HG03521 (cell line): Measurements from ENCODE around the gene SDK1.

Experiments
- ATAC-seq: cut with Tn5 transposase; IDR thresholded peaks from one replicate; pipeline ENCODE4 v1.9.1; 2021; ENCODE audit warnings: mild to moderate bottlenecking, moderate library complexity; ENCODE audit not compliant: unreplicated experiment

Gene SDK1

GRCh38 chr7:3283130-3283704, 17.8 kb upstream of the SDK1 start:
- no peak for ATAC-seq

DNA sequence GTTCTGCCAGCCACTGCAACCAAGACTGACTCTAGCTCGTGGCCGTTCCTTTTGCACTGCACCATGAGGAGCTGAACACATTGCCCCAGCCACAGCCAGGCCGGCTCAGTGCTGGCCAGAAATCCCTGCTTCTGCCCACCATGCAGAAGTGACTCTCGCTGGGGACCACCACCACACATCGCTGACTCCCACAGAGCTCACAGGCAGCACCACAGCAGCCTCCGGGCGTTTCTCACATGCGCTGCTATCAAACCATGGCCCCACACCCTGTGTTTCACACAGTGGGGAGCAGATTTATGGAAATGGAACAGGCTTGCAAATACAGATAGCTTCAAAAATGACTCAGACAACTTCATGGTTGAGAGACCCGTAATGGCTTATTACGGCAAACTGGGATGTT, 15.4 kb upstream of the SDK1 start:
- ATAC-seq, result no peak

- ATAC-seq, result no peak
Observed at GRCh38 chr7:3289996-3290395, 11.1 kb upstream of the SDK1 start.

DNA sequence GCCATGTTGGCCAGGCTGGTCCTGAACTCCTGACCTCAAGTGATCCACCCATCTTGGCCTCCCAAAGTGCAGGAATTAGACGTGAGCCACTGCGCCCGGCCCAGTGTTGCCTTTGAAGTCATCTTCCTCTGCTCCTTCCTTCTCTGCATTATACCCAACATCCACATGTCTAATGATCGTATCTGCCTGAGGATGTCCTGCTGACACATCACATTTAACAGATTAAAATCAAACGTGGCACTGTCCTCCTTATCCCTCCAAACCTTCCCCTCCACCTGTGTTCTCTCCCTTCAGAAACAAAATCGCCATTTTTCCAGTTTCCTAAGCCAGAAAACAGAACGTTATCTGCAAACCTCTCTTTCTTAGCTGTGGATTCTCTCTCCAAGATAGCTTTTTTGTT, 8.4 kb upstream of the SDK1 start:
- ATAC-seq, result no peak

GRCh38 chr7:3294432-3295100, 6.5 kb upstream of the SDK1 start:
- ATAC-seq, result no peak

- no peak for ATAC-seq
Observed at GRCh38 chr7:3297105-3297819, 3.8 kb upstream of the SDK1 start.

GRCh38 chr7:3300221-3300650, 816 bp upstream of the SDK1 start:
- ATAC-seq, result no peak

- peak; percentile 18 for ATAC-seq
Observed at GRCh38 chr7:3301449-3301731, 338 bp downstream of the SDK1 start.

DNA sequence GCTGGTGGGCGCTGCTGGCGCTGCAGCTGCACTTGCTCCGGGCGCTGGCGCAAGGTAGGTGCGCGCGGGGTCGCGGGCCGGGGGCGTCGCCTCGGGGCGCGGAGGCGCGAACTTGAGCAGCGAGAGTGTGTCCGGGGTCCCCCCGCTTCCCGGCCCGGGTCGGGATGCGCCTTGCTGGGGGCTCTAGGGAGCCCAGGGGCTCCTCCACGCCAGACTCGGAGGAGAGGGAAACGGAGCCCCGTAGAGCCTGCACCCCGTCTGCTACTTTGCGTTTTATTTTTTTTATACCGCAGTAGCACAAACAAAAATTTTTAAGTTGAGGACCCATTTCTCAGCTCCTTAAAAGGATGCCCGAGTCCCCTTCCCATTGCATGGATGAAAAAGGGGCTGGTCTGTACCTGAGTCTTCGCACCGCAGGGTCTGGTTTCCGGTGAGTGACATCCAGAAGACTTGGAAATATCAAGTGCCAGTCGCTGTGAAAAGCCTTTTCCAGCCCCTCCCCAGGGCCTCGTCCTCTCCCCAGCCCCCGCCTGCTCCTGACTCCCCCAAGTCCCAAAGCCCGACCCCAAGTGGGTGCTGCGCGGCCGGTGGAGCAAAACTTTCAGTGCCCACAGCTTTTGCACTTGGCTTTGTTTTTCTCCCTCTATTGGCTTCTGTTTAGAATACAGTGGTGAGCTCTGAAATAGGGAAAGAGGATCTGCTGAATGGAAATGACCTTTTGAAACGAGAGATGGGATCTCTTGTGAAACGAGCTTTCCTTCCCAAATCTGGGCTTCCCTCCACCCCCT, 973 bp downstream of the SDK1 start:
- ATAC-seq, result no peak

DNA sequence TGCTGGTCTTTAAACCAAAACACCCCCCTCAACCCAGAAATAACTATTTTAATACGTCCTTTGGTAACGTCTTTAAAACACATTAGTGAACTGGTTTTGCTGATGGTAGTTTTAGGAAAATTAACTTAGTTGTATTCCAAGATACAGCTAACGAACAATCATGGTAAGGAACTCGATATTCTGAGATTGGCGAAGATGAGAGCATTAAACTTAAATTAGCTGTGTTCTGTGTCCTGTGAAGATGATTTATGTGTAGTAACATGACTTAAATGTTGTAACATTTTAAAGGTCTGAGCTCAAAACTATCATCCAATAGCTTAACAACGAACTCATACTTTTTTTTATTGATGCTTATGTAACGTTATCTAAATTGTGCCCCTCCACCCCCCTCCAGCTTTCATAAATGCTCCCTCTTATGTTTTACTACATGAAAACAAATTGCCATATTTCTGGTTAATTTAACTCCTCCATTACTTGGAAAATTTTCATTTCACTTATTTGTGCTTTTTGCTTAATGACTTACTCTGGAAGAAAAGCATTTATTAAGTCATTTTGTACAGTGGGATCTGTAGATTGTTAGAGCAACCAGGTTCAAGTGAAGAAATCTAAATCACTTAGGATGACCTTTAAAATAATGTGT, 1.7 kb downstream of the SDK1 start:
- no peak for ATAC-seq

DNA sequence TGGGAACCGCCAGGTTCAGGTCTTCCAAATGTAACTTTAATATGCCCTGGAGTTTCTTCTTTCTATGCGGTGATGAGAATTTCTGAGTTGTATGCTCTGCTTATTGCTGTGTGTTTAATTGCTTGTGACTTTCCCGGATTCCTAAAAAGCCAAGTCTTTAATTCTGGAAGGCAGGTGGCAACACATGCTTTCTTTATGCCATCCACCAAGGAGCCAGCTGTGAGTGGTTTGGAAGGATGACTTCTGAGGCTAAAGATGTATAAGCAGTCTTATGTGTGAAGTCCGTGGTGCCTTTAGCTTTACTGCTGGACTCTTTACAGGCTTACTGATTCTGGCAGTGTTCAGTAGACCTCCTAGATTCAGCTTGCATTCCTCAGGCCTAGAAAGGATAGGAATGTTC, 3.1 kb downstream of the SDK1 start:
- no peak for ATAC-seq

GRCh38 chr7:3307435-3307834, 6.4 kb downstream of the SDK1 start:
- no peak for ATAC-seq

GRCh38 chr7:3309140-3309539, 8.1 kb downstream of the SDK1 start:
- ATAC-seq, result no peak

- ATAC-seq, result no peak
Observed at GRCh38 chr7:3309956-3310355, 8.9 kb downstream of the SDK1 start.

GRCh38 chr7:3310884-3311283, 9.8 kb downstream of the SDK1 start:
- no peak for ATAC-seq

DNA sequence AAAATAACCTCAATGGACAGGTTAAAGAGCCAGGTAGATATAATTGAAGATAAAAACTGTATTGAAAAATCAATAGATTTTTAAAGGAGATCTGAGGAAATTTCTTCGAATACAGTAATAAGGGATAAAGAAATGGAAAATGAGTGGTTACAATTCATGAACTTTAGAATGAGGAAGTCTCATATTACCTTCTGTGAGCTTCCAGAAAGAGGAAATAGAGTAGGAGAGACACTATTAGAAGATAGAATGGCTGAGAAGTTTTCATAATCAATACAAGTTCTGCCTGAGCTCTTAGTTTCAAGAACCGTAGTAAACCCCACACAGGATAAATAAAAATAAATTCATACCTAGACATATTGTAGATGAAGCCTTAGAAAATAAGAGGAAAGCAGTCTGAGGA, 11.5 kb downstream of the SDK1 start:
- ATAC-seq, result no peak

DNA sequence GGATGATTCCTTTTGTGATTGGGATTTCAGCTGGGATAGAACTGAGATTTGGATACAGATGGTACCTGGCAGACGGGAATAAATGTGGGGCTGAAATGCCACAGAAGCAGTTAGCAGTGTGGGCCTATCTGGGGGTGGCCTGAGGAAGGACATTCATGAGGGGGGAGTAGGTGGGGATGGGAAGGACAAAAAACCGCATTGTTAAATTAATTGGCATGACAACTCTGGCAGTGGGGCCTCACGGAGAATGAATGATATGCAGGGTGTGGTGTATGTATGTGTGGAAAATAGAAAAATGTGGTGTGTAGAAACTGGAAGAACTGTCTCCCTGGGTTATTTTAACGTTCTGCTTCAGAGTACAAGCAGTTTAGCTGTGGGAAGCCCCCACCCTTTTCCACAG, 17.8 kb downstream of the SDK1 start:
- no peak for ATAC-seq

DNA sequence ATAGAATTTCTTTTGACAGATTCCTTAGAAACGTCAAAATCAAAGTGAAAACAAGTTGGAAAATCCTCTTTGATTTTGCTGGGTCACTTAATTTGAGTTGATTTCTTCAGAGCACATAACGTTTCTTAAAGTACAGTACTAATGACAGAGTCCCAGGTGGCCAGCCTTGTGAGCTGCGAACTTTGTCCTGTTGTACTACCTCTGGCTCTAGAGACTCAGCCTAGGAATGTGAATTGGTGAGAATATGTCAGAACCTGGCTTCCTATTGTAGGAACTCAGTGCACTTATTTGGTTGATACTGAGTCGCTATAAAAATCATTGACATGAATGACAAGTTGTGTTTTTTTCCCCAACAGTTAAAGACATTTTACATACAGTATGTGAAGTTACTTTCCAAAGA, 20.2 kb downstream of the SDK1 start:
- ATAC-seq, result no peak

- no peak for ATAC-seq
Observed at GRCh38 chr7:3321745-3322144, 20.7 kb downstream of the SDK1 start.

DNA sequence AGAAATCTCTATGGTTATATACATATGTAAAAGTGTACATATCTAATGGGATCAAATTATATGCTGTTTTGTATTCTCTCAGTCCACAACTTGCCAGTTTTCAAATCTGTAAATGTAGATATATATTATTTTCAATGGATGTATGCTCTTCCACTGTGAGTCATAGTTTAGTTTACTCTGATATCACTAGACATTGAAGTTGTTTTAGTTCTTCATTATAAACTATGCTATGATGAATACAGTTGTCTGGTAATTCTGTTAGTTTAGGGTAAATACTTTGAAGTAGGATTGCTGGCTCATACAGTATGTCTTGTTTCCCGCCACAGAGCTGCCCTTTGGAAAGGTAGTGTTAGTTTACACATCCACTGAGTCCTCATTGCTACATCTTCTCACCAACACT, 25.2 kb downstream of the SDK1 start:
- ATAC-seq, result no peak

- ATAC-seq, result no peak
Observed at GRCh38 chr7:3327099-3327498, 26.0 kb downstream of the SDK1 start.
